Ishikawa (cell line): ENCODE results near the gene FIS1.

Experiments
- CEBPB ChIP-seq: IDR thresholded peaks from 2 replicates; pipeline ENCODE4 v1.6.1; 2012
- CREB1 ChIP-seq: IDR thresholded peaks from 2 replicates; pipeline ENCODE4 v1.6.1; 2012; ENCODE audit warnings: low read depth
- EGR1 ChIP-seq: IDR thresholded peaks from 2 replicates; pipeline ENCODE4 v1.6.1; 2012
- EP300 ChIP-seq: IDR thresholded peaks from 2 replicates; pipeline ENCODE4 v1.6.1; 2012; ENCODE audit warnings: borderline replicate concordance
- FOXM1 ChIP-seq: IDR thresholded peaks from 2 replicates; pipeline ENCODE4 v1.6.1; 2012; ENCODE audit warnings: low read depth, borderline replicate concordance
- MAX ChIP-seq: IDR thresholded peaks from 2 replicates; pipeline ENCODE4 v1.6.1; 2012
- NFIC ChIP-seq: IDR thresholded peaks from 2 replicates; pipeline ENCODE4 v1.6.1; 2012
- RAD21 ChIP-seq: IDR thresholded peaks from 2 replicates; pipeline ENCODE4 v1.6.1; 2012; ENCODE audit warnings: low read depth
- REST ChIP-seq: IDR thresholded peaks from 2 replicates; pipeline ENCODE4 v1.6.1; 2012; ENCODE audit warnings: low read depth, mild to moderate bottlenecking
- TAF1 ChIP-seq: IDR thresholded peaks from 2 replicates; pipeline ENCODE4 v1.6.1; 2012; ENCODE audit warnings: low read depth, mild to moderate bottlenecking
- TCF12 ChIP-seq: IDR thresholded peaks from 2 replicates; pipeline ENCODE4 v1.6.1; 2012; ENCODE audit warnings: low read depth
- TEAD4 ChIP-seq: IDR thresholded peaks from 2 replicates; pipeline ENCODE4 v1.6.1; 2012
- USF1 ChIP-seq: IDR thresholded peaks from 2 replicates; pipeline ENCODE4 v1.6.1; 2012
- YY1 ChIP-seq: IDR thresholded peaks from 2 replicates; pipeline ENCODE4 v1.6.1; 2012; ENCODE audit warnings: low read depth
- ZBTB7A ChIP-seq: IDR thresholded peaks from 2 replicates; pipeline ENCODE4 v1.6.1; 2012; ENCODE audit warnings: low read depth

The FIS1 gene

GRCh38 chr7:101255796-101256195, 10.9 kb upstream of the FIS1 start:
- TF ChIP-seq FOXM1 (no peak), YY1 (no peak), CEBPB (no peak), REST (no peak), CREB1 (no peak), TCF12 (no peak), EP300 (no peak), MAX (no peak), TAF1 (no peak)

- TF ChIP-seq TEAD4 (0 out of 2 replicates have a peak, but pooled peaks have one; percentile 5), ZBTB7A (no peak), CEBPB (0 out of 2 replicates have a peak, but pooled peaks have one; percentile 46), YY1 (0 out of 2 replicates have a peak, but pooled peaks have one; percentile 26), REST (no peak), NFIC (no peak), MAX (peak; percentile 69), TCF12 (no peak), RAD21 (no peak), CREB1 (no peak), EP300 (no peak), EGR1 (no peak), TAF1 (peak; percentile 77; the same call in 1 of the 2 replicates), USF1 (peak; percentile 91), FOXM1 (no peak)
Measured at GRCh38 chr7:101251871-101252659, 7.2 kb upstream of the FIS1 start.

GRCh38 chr7:101250324-101250723, 5.4 kb upstream of the FIS1 start:
- no peak for TF ChIP-seq CEBPB
- no peak for TF ChIP-seq RAD21
- no peak for TF ChIP-seq TEAD4
- no peak for TF ChIP-seq TCF12
- no peak for TF ChIP-seq CREB1
- no peak for TF ChIP-seq YY1
- no peak for TF ChIP-seq ZBTB7A
- TF ChIP-seq EGR1: no peak
- TF ChIP-seq MAX: no peak
- no peak for TF ChIP-seq NFIC
- TF ChIP-seq REST: no peak

- TF ChIP-seq FOXM1 (no peak), MAX (no peak), EP300 (no peak), ZBTB7A (no peak), TAF1 (no peak), EGR1 (no peak), CREB1 (no peak), REST (no peak), RAD21 (no peak), TEAD4 (no peak), YY1 (no peak), TCF12 (no peak), USF1 (no peak), NFIC (no peak)
Measured at GRCh38 chr7:101248276-101248675, 3.4 kb upstream of the FIS1 start.
